ENCODE measurements around the gene GARIN1A. TPM values are rescaled to one million over a fixed set of nuclear protein-coding genes. Genes with fewer than 3 reads are reported as not detected.

The GARIN1A gene
- 0.52 and 0.63 TPM in 2 replicates for total RNA-seq

DNA sequence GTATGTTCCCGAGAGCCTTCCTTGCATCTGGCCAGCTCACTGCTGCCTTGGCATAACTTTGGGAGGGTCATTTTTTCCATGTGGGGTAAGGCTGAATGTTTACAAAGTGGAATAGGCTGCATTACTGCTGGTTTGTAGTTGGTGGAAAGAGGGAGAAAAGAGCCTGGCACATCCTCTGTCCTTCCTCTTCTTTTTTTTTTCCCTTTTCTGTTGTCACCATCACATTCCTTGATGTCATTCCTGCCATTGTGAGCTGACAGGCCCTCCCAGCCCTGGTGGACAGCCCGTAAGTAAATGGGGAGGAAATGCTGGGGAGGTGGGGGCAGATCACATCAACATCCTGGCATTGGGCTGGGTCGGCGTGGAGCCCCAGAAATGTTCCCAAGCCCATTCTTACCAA lies at the start of gene GARIN1A:
GARIN1A (plus strand) TSS at position 301 of the 400 bp plus-strand sequence. CDS start 106 bp downstream, outside the sequence.

Other genes starting within 250 kb of the GARIN1A start
- 8.9 and 10.1 TPM in 2 replicates for gene HILPDA, start 216.4 kb upstream of the GARIN1A start, total RNA-seq
- gene METTL2B, start 195.5 kb upstream of the GARIN1A start, total RNA-seq: 18.9 and 20.3 TPM in 2 replicates
- 955 and 1,063 TPM in 2 replicates for gene CALU, start 67.1 kb downstream of the GARIN1A start, total RNA-seq
- gene OPN1SW, start 103.5 kb downstream of the GARIN1A start, total RNA-seq: not detected in 2 replicates
- gene CCDC136, start 119.7 kb downstream of the GARIN1A start, total RNA-seq: 18.1 and 21.0 TPM in 2 replicates
- gene FLNC, start 158.1 kb downstream of the GARIN1A start, total RNA-seq: 166 and 209 TPM in 2 replicates
- gene ATP6V1F, start 190.6 kb downstream of the GARIN1A start, total RNA-seq: 106 and 107 TPM in 2 replicates
- gene KCP, start 238.4 kb downstream of the GARIN1A start, total RNA-seq: 0.32 and 0.34 TPM in 2 replicates